Upper lobe of right lung (tissue), 1 donor: ENCODE data around the gene ENTHD1. TPM values are rescaled to one million over a fixed set of nuclear protein-coding genes. Genes with fewer than 3 reads are reported as not detected.

Experiments
- ATAC-seq: fragments of 200-7000 bp; cut with Tn5 transposase; one replicate; pipeline ENCODE4 v1.9.1; 2020; ENCODE audit warnings: mild to moderate bottlenecking, moderate library complexity
- DNase-seq: peaks from one replicate; pipeline ENCODE4 v3.0.0-alpha.2; 2020
- H3K27ac ChIP-seq: fragments of 200-600 bp; one replicate; pipeline ENCODE4 v1.8.0; 2022
- H3K27me3 ChIP-seq: fragments of 200-600 bp; one replicate; pipeline ENCODE4 v1.8.0; 2022; ENCODE audit warnings: mild to moderate bottlenecking
- H3K36me3 ChIP-seq: fragments of 200-600 bp; one replicate; pipeline ENCODE4 v1.8.0; 2022
- H3K4me1 ChIP-seq: fragments of 200-600 bp; one replicate; pipeline ENCODE4 v1.8.0; 2022
- H3K4me3 ChIP-seq: fragments of 200-600 bp; one replicate; pipeline ENCODE4 v1.8.0; 2022; ENCODE audit warnings: mild to moderate bottlenecking
- H3K9me3 ChIP-seq: fragments of 200-600 bp; one replicate; pipeline ENCODE4 v1.8.0; 2022
- CTCF ChIP-seq: fragments of 200-600 bp; IDR thresholded peaks from one replicate; pipeline ENCODE4 v1.8.0; 2022; ENCODE audit warnings: antibody characterized with exemption
- intact Hi-C: fragments of 100-400 bp; cut with DNase I; formaldehyde crosslinking; loops from one replicate; pipeline ENCODE4 v1.11.0; 2022
- long read RNA-seq: library from polyadenylated mRNA; unstranded; transcript quantifications from one replicate; pipeline ENCODE4 v2.0.0, GENCODE V29; 2021
- total RNA-seq: library from RNA; stranded (reverse); fragmentation: NEBNext Ultra II Directional; extraction: Animal tissue kit (Norgen Biotek cat#: 25700); gene quantifications from one replicate; pipeline ENCODE4 v1.2.1, GENCODE V29; 2021
- donor health status: DM: no; HTN: yes; CAD: no; lungs with severe emphysema.

Gene ENTHD1, protein sequence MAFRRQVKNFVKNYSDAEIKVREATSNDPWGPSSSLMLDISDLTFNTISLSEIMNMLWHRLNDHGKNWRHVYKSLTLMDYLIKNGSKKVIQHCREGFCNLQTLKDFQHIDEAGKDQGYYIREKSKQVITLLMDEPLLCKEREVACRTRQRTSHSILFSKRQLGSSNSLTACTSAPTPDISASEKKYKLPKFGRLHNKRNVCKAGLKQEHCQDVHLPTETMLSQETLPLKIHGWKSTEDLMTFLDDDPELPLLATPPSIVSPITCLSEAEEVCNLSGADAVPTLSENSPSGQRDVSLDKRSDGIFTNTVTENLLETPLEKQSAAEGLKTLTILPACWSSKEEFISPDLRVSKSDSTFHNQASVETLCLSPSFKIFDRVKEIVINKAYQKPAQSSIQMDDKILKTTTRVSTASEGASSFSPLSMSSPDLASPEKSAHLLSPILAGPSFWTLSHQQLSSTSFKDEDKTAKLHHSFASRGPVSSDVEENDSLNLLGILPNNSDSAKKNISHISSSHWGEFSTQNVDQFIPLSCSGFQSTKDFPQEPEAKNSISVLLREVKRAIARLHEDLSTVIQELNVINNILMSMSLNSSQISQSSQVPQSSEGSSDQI
- not detected for total RNA-seq
- long read RNA-seq, partial matches to known transcripts: 0 of 1 reads
- long read RNA-seq, other reads (novel, unspliced or antisense): 1 of 1 reads

DNA sequence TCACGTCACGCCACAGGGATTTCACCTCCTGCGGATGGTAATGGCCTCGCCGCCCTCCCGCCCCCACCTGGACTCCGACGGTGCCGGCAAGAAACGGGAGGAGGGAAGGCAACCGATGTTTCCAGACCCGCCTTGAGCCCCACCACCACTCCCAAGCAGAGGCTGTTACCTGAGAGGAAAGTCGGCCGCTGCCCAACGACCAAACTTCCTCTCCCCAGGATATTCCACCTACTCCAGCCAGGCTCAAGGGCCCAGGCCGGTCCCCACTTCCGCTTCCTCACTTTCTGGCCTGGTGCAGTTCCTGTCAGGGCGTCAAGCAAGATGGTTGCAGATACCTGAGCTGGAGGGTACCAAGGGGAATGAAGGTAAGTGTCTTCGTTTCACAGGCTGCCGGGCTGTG is at the start of gene ENTHD1:
Gene ENTHD1, minus strand, starts transcription at position 235 of the 400 bp plus-strand sequence. CDS start 6,012 bp downstream, outside the sequence.
- H3K4me1 ChIP-seq: no peaks in the 10 kb centered on the region
- no peak within 1 kb of the TSS for H3K27ac ChIP-seq
- H3K9me3 ChIP-seq: no peaks in the 10 kb centered on the region
- no peaks in the 10 kb centered on the region for H3K36me3 ChIP-seq
- peaks cover 11% of the 10 kb centered on the region for H3K27me3 ChIP-seq
- DNase-seq (no peak), ATAC-seq (no peak)
- intact Hi-C loops: no loop called here
- TF ChIP-seq CTCF: no peak
- H3K4me3 ChIP-seq: no peak within 1 kb of the TSS

DNA sequence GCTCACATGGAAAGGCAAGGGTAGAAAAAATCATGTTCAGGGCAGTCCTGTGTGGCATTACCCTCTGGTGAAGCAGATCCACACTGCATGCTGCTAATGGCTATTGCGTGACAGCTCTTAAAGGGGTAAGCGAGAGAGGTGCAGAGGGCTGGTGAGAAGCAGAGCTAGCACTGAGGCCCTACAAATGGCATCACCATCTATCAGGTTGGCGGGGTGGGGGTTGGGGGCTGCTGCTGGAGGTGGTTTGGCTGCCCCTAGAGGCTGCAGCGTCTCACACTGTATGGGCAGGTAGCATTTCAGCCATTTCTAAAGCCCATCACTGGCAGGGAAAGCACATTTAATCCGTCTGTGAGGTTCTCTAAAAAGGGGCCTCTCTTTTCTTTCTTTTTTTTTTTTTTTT is 49.8 kb upstream of the ENTHD1 start:
- no peak for ATAC-seq
- Histone ChIP-seq H3K9me3 (no peaks in the 10 kb centered on the region), H3K27ac (no peak overlapping the region), H3K36me3 (no peaks in the 10 kb centered on the region), H3K4me3 (no peak overlapping the region), H3K4me1 (peaks cover 14% of the 10 kb centered on the region), H3K27me3 (peaks cover 23% of the 10 kb centered on the region)
- DNase-seq: no peak
- intact Hi-C loops: no loop called here
- no peak for TF ChIP-seq CTCF

DNA sequence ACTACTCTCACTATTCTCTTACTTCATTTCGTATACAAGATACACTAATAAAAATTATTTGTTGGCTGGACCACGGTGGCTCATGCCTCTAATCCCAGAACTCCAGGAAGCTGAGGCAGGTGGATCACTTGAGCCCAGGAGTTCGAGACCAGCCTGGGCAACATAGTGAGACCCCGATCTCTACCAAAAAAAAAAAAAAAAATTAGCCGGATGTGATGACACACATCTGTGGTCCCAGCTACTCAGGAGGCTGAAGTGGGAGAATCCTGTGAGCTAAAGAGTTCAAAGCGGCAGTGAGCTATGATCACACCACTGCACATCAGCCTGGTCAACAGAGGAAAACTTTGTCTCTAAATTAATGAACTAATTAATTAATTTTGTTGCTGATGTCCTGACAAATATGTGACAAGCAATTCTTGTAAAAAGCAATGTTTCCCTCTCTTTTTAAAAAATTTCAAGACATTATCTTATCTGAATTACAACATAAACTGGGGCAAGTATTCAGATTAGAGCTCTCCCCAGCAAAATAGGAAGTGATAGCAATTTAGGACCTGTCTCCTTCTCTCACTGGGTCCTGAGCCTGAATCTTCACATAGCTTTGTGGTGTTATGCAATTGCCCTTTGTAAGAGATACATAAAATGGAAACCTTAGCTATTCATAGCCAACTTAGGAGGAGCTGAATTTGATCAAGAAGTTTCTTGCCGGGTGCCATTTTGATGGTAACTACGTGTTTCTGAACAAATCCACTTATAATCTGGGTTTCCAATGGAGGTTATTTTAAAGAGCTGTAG is 49.1 kb upstream of the ENTHD1 start:
- intact Hi-C loops: no loop called here
- no peak for TF ChIP-seq CTCF
- peaks cover 12% of the 10 kb centered on the region for H3K4me1 ChIP-seq
- DNase-seq: no peak
- no peak overlapping the region for H3K27ac ChIP-seq
- H3K4me3 ChIP-seq: no peak overlapping the region
- ATAC-seq: no peak
- H3K36me3 ChIP-seq: no peaks in the 10 kb centered on the region
- peaks cover 28% of the 10 kb centered on the region for H3K27me3 ChIP-seq
- no peaks in the 10 kb centered on the region for H3K9me3 ChIP-seq

DNA sequence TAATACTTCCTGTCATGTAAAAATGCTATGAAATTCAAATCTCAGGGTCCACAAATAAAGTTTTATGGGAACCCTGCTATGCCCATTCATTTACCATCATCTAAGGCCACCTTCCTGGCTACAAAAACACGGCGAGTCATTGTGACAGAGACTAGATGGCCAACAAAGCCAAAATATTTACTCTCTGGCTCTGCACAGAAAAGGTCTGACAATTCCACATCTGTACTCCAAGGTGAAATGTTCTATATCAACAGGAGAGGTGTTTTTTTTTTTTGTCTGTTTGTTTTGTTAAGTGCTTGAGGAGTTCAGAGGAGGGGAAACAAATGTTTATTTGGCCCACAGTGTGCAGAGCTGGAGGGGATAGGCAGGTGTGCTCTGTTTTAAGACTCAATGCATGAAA is 48.0 kb upstream of the ENTHD1 start:
- intact Hi-C loops: no loop called here
- TF ChIP-seq CTCF: no peak

GRCh38 chr22:39940757-39941305 is 47.3 kb upstream of the ENTHD1 start:
- ATAC-seq (no peak), DNase-seq (no peak)
- intact Hi-C loops: no loop called here
- Histone ChIP-seq H3K36me3 (no peaks in the 10 kb centered on the region), H3K27me3 (peaks cover 38% of the 10 kb centered on the region), H3K4me3 (no peak overlapping the region), H3K9me3 (no peaks in the 10 kb centered on the region), H3K27ac (no peak overlapping the region), H3K4me1 (no peaks in the 10 kb centered on the region)
- TF ChIP-seq CTCF: no peak

More for the DNA sequence above, 48.0 kb upstream of the ENTHD1 start:
- Histone ChIP-seq H3K36me3 (no peaks in the 10 kb centered on the region), H3K9me3 (no peaks in the 10 kb centered on the region), H3K27me3 (peaks cover 38% of the 10 kb centered on the region), H3K4me3 (no peak overlapping the region), H3K4me1 (peaks cover 1% of the 10 kb centered on the region), H3K27ac (no peak overlapping the region)
- DNase-seq (no peak), ATAC-seq (no peak)
